ENCODE data around the gene EXD3. TPM values are rescaled to one million over a fixed set of nuclear protein-coding genes. Genes with fewer than 3 reads are reported as not detected.
A peak's percentile ranks its signal among the peaks of the same experiment; 100 is the strongest.

Gene EXD3
- total RNA-seq, 4 donors from 2014 or later = 2.8 to 16.8 (median 9.1) TPM

DNA sequence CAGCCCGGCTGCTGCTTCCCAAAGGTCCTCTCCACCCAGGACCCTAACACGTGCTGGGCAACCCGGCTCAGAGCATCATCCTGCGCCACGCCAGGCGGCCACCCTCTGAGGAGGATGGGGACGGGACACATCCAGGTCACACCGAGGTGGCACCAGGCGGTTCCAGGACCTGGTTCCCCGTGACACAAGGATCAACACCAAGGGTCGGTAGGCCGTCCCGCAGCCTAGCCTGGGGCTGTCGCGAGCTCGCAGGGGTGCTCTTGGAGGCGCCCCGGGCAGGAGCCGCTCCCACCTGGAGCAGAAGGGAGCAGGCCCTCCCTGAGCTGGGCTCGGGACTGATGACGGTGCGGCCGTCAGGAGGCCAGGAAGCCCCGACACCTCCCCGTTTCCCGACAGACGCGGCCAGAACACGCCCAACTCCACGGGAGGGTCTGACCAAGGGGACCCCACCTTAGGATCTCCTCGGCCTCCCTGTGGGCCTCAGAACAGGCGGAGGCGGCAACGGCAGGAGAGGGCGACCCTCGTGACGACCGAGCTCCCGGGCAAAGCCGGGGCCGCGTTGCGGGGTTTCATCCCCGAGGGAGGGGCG is 6.3 kb downstream of the EXD3 start:
- DNase-seq = no peak

DNA sequence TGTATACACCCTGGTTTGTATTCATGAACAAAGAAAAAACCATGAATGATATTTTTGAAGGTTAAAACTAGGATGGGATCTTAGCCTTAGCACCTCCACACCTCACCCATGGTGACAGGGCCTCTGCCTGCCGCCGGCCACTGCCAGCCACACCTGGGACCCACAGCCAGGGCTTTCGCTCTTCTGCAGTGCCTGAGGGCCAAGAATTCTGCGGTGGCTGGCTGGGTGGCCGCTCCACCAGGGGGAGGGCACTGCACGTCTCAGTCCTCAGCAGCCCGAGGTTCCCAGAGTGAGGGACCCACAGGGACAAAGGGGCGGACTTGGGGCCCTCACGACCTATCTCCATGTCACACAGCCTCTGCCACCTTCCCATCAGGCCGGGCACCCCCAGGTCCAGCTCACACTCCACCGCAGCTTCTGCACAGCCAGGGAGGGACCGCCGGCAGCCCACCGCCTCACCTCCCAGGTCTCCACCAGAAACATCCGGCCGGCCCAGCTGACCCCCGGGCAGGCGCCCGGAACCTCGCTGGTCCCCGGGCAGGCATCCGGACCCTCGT is 6.9 kb downstream of the EXD3 start:
- no peak overlapping the region for H3K27ac ChIP-seq
- DNase-seq = no peak
- 84 to 100% methylated on average over 2 to 3 of the region's 23 CpGs for WGBS, 2 donors

More for the DNA sequence above, 6.3 kb downstream of the EXD3 start:
- Histone ChIP-seq H3K27me3 (no peaks in the 10 kb centered on the region), H3K4me1 (peaks cover 12 to 46% (median 16%) of the 10 kb centered on the region in 3 donors), H3K4me3 (peak overlapping the region in 3 of 4 donors; percentile 32 to 48 (median 41)), H3K36me3 (peaks cover 0 to 20% (median 0%) of the 10 kb centered on the region in 3 donors), H3K9me3 (no peaks in the 10 kb centered on the region), H3K27ac (peak overlapping the region in 2 of 4 donors; percentile 44 to 48)
- 76% methylated on average over 7 of the region's 45 CpGs; no CpG with 5 or more reads in 1 of the 2 donors for WGBS, 2 donors
- intact Hi-C loops (cut with DNase I) = no loop called here
- TF ChIP-seq, protein P1, sequence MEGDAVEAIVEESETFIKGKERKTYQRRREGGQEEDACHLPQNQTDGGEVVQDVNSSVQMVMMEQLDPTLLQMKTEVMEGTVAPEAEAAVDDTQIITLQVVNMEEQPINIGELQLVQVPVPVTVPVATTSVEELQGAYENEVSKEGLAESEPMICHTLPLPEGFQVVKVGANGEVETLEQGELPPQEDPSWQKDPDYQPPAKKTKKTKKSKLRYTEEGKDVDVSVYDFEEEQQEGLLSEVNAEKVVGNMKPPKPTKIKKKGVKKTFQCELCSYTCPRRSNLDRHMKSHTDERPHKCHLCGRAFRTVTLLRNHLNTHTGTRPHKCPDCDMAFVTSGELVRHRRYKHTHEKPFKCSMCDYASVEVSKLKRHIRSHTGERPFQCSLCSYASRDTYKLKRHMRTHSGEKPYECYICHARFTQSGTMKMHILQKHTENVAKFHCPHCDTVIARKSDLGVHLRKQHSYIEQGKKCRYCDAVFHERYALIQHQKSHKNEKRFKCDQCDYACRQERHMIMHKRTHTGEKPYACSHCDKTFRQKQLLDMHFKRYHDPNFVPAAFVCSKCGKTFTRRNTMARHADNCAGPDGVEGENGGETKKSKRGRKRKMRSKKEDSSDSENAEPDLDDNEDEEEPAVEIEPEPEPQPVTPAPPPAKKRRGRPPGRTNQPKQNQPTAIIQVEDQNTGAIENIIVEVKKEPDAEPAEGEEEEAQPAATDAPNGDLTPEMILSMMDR (IDR thresholded peaks at IDR 0.05) = no peak

DNA sequence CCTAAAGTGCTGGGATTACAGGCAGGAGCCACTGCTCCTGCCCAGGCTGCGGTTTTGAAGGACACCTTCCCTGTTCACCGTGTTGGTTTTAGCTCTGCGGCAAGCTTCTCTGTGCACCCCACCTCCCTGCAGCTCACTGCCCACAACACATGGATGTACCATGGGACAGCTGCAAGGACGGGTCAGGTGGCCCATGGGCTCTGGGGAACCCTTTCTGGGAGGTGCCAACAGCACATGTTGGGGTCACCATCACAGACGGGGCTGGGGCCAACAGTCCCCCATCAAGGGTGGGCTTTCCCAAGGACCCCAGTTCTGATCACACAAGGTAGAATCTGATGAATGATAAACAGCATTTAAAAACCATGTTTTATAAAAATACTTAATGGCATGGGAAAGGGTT is 7.5 kb downstream of the EXD3 start:
- peaks cover 21 to 50% (median 22%) of the 10 kb centered on the region in 3 donors for H3K4me1 ChIP-seq
- no peak overlapping the region for H3K4me3 ChIP-seq
- intact Hi-C loops (cut with DNase I) = no loop called here
- TF ChIP-seq POLR2A (IDR thresholded peaks at IDR 0.05) = no peak
- TF ChIP-seq, protein P1 (IDR thresholded peaks at IDR 0.05) = no peak
- no peak for DNase-seq
- no peaks in the 10 kb centered on the region for H3K9me3 ChIP-seq
- no peaks in the 10 kb centered on the region for H3K27me3 ChIP-seq
- WGBS, 2 donors = 84 to 100% methylated on average over 1 to 5 of the region's 5 CpGs
- peaks cover 0 to 20% (median 0%) of the 10 kb centered on the region in 3 donors for H3K36me3 ChIP-seq
- no peak overlapping the region for H3K27ac ChIP-seq

More for the DNA sequence above, 6.9 kb downstream of the EXD3 start:
- intact Hi-C loops (cut with DNase I) = no loop called here
- Histone ChIP-seq H3K36me3 (peaks cover 0 to 20% (median 0%) of the 10 kb centered on the region in 3 donors), H3K4me1 (peaks cover 18 to 46% (median 19%) of the 10 kb centered on the region in 3 donors), H3K4me3 (no peak overlapping the region), H3K9me3 (no peaks in the 10 kb centered on the region), H3K27me3 (no peaks in the 10 kb centered on the region)
- TF ChIP-seq, protein P1 (IDR thresholded peaks at IDR 0.05) = no peak
- TF ChIP-seq POLR2A (IDR thresholded peaks at IDR 0.05) = no peak

DNA sequence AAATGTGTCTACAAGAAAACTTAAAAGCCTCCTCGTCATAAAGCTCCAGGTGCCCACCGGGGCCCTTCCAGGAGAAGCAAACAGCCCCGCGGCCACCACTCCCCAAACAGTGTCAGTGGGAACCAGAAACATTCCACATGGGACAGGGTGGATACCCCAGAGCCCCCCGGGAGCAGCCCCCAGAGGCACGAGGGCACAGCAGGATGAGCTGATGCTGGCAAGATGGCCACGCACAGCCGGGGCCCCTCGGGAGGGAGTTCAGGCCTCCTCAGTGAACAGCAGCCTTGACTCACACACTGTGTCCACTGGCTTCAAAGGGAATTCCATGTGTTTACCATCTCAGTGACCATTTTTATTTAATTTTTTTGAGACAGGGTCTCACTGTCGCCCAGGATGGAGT is 10.5 kb downstream of the EXD3 start:
- Histone ChIP-seq H3K27ac (peak overlapping the region; percentile 35 to 79 (median 59)), H3K36me3 (peaks cover 0 to 8% (median 0%) of the 10 kb centered on the region in 3 donors), H3K4me3 (no peak overlapping the region), H3K4me1 (peaks cover 21 to 51% (median 23%) of the 10 kb centered on the region in 3 donors), H3K27me3 (peaks cover 0 to under 1% (median 0%) of the 10 kb centered on the region in 4 donors), H3K9me3 (no peaks in the 10 kb centered on the region)
- no peak for DNase-seq
- 61 to 90% methylated on average over 4 to 10 of the region's 10 CpGs for WGBS, 2 donors
- TF ChIP-seq, protein P1 (IDR thresholded peaks at IDR 0.05) = no peak
- no peak for TF ChIP-seq POLR2A (IDR thresholded peaks at IDR 0.05)
- intact Hi-C loops (cut with DNase I) = no loop called here

DNA sequence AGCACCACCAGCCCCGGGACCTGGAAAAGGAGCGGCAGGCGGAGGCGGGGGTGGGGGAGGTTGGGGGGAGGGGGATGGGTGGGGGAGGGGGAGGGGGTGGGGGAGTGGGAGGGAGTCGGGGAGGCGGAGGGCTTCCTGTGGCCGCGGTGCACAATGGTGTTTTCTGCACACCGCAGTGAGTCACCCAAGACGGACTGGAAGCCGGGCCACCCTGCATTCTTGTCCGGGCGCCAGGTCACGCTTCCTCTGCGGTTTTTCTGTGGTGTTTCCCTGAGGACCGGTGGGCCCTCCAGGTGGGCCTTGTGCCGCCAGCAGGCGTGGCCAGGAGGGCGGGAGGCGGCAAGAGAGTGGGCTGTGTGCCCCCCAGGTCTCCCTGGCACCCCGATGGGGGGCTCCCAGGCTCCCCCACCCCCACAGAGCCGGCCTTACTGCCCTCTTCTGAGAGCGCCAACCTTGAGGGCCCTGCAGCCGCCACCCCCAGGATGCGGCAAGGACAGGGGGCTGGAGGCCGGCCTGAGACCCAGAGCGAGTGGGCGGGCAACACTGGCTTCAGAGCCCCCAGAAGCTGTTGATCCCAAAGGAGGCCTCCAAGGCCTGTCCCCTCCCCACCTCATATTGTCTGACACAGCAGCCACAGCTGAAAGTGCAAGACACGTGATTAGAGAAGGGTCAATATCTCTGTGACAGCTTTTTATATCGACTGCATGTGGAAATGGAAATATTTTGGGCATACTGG is 11.1 kb downstream of the EXD3 start:
- no peak for TF ChIP-seq POLR2A (IDR thresholded peaks at IDR 0.05)
- TF ChIP-seq, protein P1 (IDR thresholded peaks at IDR 0.05) = no peak
- H3K27me3 ChIP-seq = peaks cover 0 to 5% (median 0%) of the 10 kb centered on the region in 4 donors
- H3K27ac ChIP-seq = peak overlapping the region; percentile 51 to 83 (median 76)
- H3K36me3 ChIP-seq = peaks cover 0 to 2% (median 0%) of the 10 kb centered on the region in 3 donors
- H3K4me3 ChIP-seq = peak overlapping the region in 3 of 4 donors; percentile 1 to 49 (median 16)
- peaks cover 27 to 51% (median 30%) of the 10 kb centered on the region in 3 donors for H3K4me1 ChIP-seq
- no peak for DNase-seq
- WGBS, 2 donors = 15 to 33% methylated on average over 2 to 10 of the region's 30 CpGs
- intact Hi-C loops (cut with DNase I) = no loop called here
- H3K9me3 ChIP-seq = no peaks in the 10 kb centered on the region
